IPS-15b (cell line): ENCODE results near the gene C1QA.

Source experiments
- H3K27me3 ChIP-seq: one replicate; pipeline ENCODE4 v1.6.1; 2013; ENCODE audit warnings: low read length; ENCODE audit not compliant: control insufficient read depth, insufficient read depth
- H3K36me3 ChIP-seq: one replicate; pipeline ENCODE4 v1.6.1; 2013; ENCODE audit warnings: low read length; ENCODE audit not compliant: control insufficient read depth, insufficient read depth
- H3K4me1 ChIP-seq: one replicate; pipeline ENCODE4 v1.6.1; 2013; ENCODE audit warnings: mild to moderate bottlenecking, low read length; ENCODE audit not compliant: control insufficient read depth, insufficient read depth
- H3K4me3 ChIP-seq: one replicate; pipeline ENCODE4 v1.5.1; 2013; ENCODE audit warnings: low read depth, low read length
- H3K9ac ChIP-seq: one replicate; pipeline ENCODE4 v1.6.1; 2013; ENCODE audit warnings: low read depth, mild to moderate bottlenecking, low read length
- H3K9me3 ChIP-seq: one replicate; pipeline ENCODE4 v1.6.1; 2013; ENCODE audit warnings: mild to moderate bottlenecking, low read length; ENCODE audit not compliant: control insufficient read depth, insufficient read depth

C1QA gene

GRCh38 chr1:22629886-22630285, 6.5 kb upstream of the C1QA start:
- Histone ChIP-seq H3K27me3 (no peaks in the 10 kb centered on the region), H3K36me3 (no peaks in the 10 kb centered on the region), H3K4me3 (no peak overlapping the region), H3K9ac (no peak overlapping the region), H3K9me3 (no peaks in the 10 kb centered on the region), H3K4me1 (peaks cover 15% of the 10 kb centered on the region)

- Histone ChIP-seq H3K9me3 (no peaks in the 10 kb centered on the region), H3K4me3 (no peak overlapping the region), H3K36me3 (no peaks in the 10 kb centered on the region), H3K9ac (no peak overlapping the region), H3K27me3 (no peaks in the 10 kb centered on the region), H3K4me1 (peaks cover 9% of the 10 kb centered on the region)
Observed at GRCh38 chr1:22633697-22634463, 2.5 kb upstream of the C1QA start.

- H3K4me3 ChIP-seq: no peak overlapping the region
- H3K36me3 ChIP-seq: no peaks in the 10 kb centered on the region
- H3K9ac ChIP-seq: no peak overlapping the region
- peaks cover 6% of the 10 kb centered on the region for H3K4me1 ChIP-seq
- no peaks in the 10 kb centered on the region for H3K9me3 ChIP-seq
- no peaks in the 10 kb centered on the region for H3K27me3 ChIP-seq
Observed at GRCh38 chr1:22635436-22635835, 992 bp upstream of the C1QA start.

- Histone ChIP-seq H3K9me3 (no peaks in the 10 kb centered on the region), H3K9ac (no peak overlapping the region), H3K4me3 (no peak overlapping the region), H3K27me3 (no peaks in the 10 kb centered on the region), H3K4me1 (peaks cover 6% of the 10 kb centered on the region), H3K36me3 (no peaks in the 10 kb centered on the region)
Observed at GRCh38 chr1:22636927-22637326, 499 bp downstream of the C1QA start.

- no peak overlapping the region for H3K4me3 ChIP-seq
- H3K9ac ChIP-seq: no peak overlapping the region
- H3K4me1 ChIP-seq: peaks cover 6% of the 10 kb centered on the region
- no peaks in the 10 kb centered on the region for H3K27me3 ChIP-seq
- H3K36me3 ChIP-seq: no peaks in the 10 kb centered on the region
- no peaks in the 10 kb centered on the region for H3K9me3 ChIP-seq
Observed at GRCh38 chr1:22637907-22638445, 1.5 kb downstream of the C1QA start.

- no peak overlapping the region for H3K9ac ChIP-seq
- H3K4me1 ChIP-seq: peaks cover 6% of the 10 kb centered on the region
- no peak overlapping the region for H3K4me3 ChIP-seq
- no peaks in the 10 kb centered on the region for H3K9me3 ChIP-seq
- H3K36me3 ChIP-seq: no peaks in the 10 kb centered on the region
- no peaks in the 10 kb centered on the region for H3K27me3 ChIP-seq
Observed at GRCh38 chr1:22638476-22639234, 2.2 kb downstream of the C1QA start.

GRCh38 chr1:22639286-22639685, 2.9 kb downstream of the C1QA start:
- H3K36me3 ChIP-seq: no peaks in the 10 kb centered on the region
- H3K9ac ChIP-seq: no peak overlapping the region
- H3K4me1 ChIP-seq: peaks cover 6% of the 10 kb centered on the region

GRCh38 chr1:22641247-22641646, 4.8 kb downstream of the C1QA start:
- H3K4me1 ChIP-seq: peaks cover 6% of the 10 kb centered on the region
- no peak overlapping the region for H3K9ac ChIP-seq
- no peaks in the 10 kb centered on the region for H3K9me3 ChIP-seq
- no peak overlapping the region for H3K4me3 ChIP-seq
- no peaks in the 10 kb centered on the region for H3K36me3 ChIP-seq
- H3K27me3 ChIP-seq: no peaks in the 10 kb centered on the region

More at GRCh38 chr1:22639286-22639685, 2.9 kb downstream of the C1QA start:
- no peaks in the 10 kb centered on the region for H3K9me3 ChIP-seq
- H3K4me3 ChIP-seq: no peak overlapping the region
- H3K27me3 ChIP-seq: no peaks in the 10 kb centered on the region

- H3K27me3 ChIP-seq: no peaks in the 10 kb centered on the region
- H3K4me1 ChIP-seq: peaks cover 6% of the 10 kb centered on the region
- no peak overlapping the region for H3K9ac ChIP-seq
- H3K36me3 ChIP-seq: no peaks in the 10 kb centered on the region
- no peak overlapping the region for H3K4me3 ChIP-seq
- H3K9me3 ChIP-seq: no peaks in the 10 kb centered on the region
Observed at GRCh38 chr1:22641906-22642636, 5.6 kb downstream of the C1QA start.

- H3K36me3 ChIP-seq: no peaks in the 10 kb centered on the region
- no peak within 1 kb of the TSS for H3K4me3 ChIP-seq
- no peak within 1 kb of the TSS for H3K9ac ChIP-seq
- H3K27me3 ChIP-seq: no peaks in the 10 kb centered on the region
- peaks cover 6% of the 10 kb centered on the region for H3K4me1 ChIP-seq
- H3K9me3 ChIP-seq: no peaks in the 10 kb centered on the region
Observed at GRCh38 chr1:22643381-22643780, 7.0 kb downstream of the C1QA start, which contains the start of gene C1QC. TSS of gene C1QC (plus strand) at chr1:22643633. CDS start at chr1:22644024, 391 bp downstream.

- Histone ChIP-seq H3K4me3 (no peak overlapping the region), H3K27me3 (no peaks in the 10 kb centered on the region), H3K36me3 (no peaks in the 10 kb centered on the region), H3K9me3 (no peaks in the 10 kb centered on the region), H3K9ac (no peak overlapping the region), H3K4me1 (peaks cover 5% of the 10 kb centered on the region)
Observed at GRCh38 chr1:22643928-22644327, 7.5 kb downstream of the C1QA start.
